Stimulated activated CD4-positive, alpha-beta T cell treated with anti-CD3 and anti-CD28 coated beads, TNF-alpha, amount 100 ng/mL, for 1 hour (primary cell): ENCODE measurements around the gene GLRA2.
"Not testable (repeated sequence)": the region's sequence is repeated elsewhere in the genome, so short reads cannot be mapped to it uniquely, and the experiment has no call there.

Experiments
- DNase-seq, 3 donors: peaks; one replicate each; pipeline ENCODE4 v3.0.0-alpha.2; 2020; ENCODE audit warnings: low read depth in 3 of 3, low spot score in 1 of 3

Gene GLRA2

GRCh38 chrX:14590693-14591424, 61.5 kb downstream of the GLRA2 start:
- DNase-seq = no peak

GRCh38 chrX:14591976-14592375, 62.6 kb downstream of the GLRA2 start:
- no peak for DNase-seq

- DNase-seq = no peak
Observed at GRCh38 chrX:14594521-14594920, 65.2 kb downstream of the GLRA2 start.

- no peak for DNase-seq
Observed at GRCh38 chrX:14598330-14598729, 69.0 kb downstream of the GLRA2 start.

GRCh38 chrX:14607446-14607985, 78.2 kb downstream of the GLRA2 start:
- DNase-seq = no peak

- not testable (repeated sequence) for DNase-seq
Observed at GRCh38 chrX:14612450-14612849, 83.1 kb downstream of the GLRA2 start.

GRCh38 chrX:14616301-14616700, 87.0 kb downstream of the GLRA2 start:
- DNase-seq = no peak

- DNase-seq = no peak
Observed at GRCh38 chrX:14616836-14617235, 87.5 kb downstream of the GLRA2 start.

- no peak for DNase-seq
Observed at GRCh38 chrX:14618177-14618965, 89.0 kb downstream of the GLRA2 start.

GRCh38 chrX:14630733-14631132, 101.4 kb downstream of the GLRA2 start:
- no peak for DNase-seq

- no peak for DNase-seq
Observed at GRCh38 chrX:14641681-14642655, 112.6 kb downstream of the GLRA2 start.

- no peak for DNase-seq
Observed at GRCh38 chrX:14660970-14661369, 131.6 kb downstream of the GLRA2 start.

GRCh38 chrX:14670819-14671218, 141.5 kb downstream of the GLRA2 start:
- DNase-seq = no peak

GRCh38 chrX:14672611-14673172, 143.4 kb downstream of the GLRA2 start:
- DNase-seq = no peak

- DNase-seq = no peak
Observed at GRCh38 chrX:14673236-14673635, 143.9 kb downstream of the GLRA2 start.

- no peak for DNase-seq
Observed at GRCh38 chrX:14673764-14674163, 144.4 kb downstream of the GLRA2 start.

GRCh38 chrX:14675500-14675899, 146.2 kb downstream of the GLRA2 start:
- DNase-seq = no peak

- no peak for DNase-seq
Observed at GRCh38 chrX:14676431-14676830, 147.1 kb downstream of the GLRA2 start.

- DNase-seq = not testable (repeated sequence)
Observed at GRCh38 chrX:14688331-14688730, 159.0 kb downstream of the GLRA2 start.

- no peak for DNase-seq
Observed at GRCh38 chrX:14690553-14690952, 161.2 kb downstream of the GLRA2 start.

- DNase-seq = no peak
Observed at GRCh38 chrX:14694611-14695010, 165.3 kb downstream of the GLRA2 start.
